CD1c-positive myeloid dendritic cell (primary cell): Measurements from ENCODE around the gene SLC34A1.

Experiments used
- DNase-seq: peaks from one replicate; pipeline ENCODE4 v3.0.0-alpha.2; 2016; ENCODE audit errors: extremely low spot score

The SLC34A1 gene

DNA sequence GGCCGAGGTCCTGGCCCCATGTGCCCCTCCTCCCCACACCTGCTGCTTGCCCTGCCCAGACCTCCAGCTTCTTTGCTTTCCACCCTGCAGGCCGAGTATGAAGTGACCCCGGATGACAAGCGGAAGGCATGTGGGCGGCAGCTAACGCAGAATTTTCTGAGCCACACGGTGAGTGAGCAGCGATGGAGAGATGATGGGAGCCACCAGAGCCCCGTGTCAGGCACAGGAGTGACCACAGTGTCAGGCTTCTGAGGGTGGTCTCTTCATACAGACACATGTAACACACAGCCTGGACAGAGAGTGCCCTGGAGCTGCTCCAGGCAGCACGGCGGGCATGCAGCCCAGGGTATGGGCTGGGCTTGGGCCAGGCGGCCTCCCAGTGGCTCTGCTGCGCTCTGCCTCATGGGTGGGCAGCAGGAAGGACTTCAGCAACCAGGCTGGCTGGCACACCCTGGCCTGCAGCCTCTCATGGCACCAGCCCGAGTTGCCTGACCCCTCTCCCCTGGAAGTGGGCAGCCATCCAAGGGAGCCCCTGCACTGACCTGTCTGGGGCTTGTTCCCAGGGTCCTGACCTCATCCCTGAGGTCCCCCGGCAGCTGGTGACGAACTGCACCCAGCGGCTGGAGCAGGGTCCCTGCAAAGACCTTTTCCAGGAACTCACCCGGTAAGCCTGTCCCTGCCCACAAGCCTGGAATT lies 48.1 kb downstream of the SLC34A1 start:
- no peak for DNase-seq

DNA sequence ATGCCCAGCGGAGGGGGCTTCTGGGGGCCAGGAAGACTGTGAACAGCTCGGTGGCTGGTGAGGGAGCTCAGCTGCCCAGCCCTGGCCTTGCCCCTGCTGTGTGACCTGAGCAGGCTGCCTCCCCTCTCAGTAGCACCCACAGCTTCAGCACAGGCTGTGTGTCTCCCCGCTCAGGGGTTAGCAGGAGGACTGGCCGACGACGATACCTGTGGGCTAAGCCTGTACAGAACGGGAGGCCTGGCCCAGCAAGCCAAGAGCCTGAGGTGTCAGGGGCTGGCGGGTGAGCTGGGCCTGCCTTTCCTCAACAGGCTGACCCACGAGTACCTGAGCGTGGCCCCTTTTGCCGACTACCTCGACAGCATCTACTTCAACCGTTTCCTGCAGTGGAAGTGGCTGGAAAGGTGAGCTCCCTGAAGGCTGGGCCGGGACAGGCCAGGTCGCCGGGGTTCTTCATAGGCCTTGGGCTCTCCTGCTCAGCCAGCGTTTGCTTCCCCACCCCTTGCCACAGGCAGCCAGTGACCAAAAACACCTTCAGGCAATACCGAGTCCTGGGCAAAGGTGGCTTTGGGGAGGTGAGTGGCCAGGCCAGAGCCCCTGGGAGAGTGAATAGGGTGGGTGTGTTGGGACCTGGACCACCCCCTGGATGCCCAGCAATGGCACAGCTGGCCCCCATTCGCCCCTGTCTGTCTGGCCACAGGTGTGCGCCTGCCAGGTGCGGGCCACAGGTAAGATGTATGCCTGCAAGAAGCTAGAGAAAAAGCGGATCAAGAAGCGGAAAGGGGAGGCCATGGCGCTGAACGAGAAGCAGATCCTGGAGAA lies 48.8 kb downstream of the SLC34A1 start:
- no peak for DNase-seq

DNA sequence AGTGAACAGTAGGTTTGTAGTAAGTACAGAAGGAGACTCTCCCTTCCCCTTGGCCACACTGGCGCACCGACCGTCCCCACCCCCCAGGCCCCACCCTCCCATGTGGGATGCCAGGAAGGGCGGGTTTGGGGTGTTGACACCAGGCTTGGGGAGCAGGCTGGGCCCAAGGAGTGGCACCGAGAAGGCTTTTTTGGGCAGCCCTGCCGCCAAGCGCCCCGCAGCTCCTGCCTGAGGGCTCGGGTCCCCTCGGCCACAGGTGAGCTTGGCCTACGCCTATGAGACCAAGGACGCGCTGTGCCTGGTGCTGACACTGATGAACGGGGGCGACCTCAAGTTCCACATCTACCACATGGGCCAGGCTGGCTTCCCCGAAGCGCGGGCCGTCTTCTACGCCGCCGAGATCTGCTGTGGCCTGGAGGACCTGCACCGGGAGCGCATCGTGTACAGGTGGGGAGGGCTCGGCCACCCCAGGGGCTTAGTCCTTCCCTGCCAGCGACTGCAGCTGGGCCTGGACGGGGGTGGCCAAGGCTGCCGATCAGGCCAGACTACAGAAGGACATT lies 49.5 kb downstream of the SLC34A1 start:
- DNase-seq, result no peak

DNA sequence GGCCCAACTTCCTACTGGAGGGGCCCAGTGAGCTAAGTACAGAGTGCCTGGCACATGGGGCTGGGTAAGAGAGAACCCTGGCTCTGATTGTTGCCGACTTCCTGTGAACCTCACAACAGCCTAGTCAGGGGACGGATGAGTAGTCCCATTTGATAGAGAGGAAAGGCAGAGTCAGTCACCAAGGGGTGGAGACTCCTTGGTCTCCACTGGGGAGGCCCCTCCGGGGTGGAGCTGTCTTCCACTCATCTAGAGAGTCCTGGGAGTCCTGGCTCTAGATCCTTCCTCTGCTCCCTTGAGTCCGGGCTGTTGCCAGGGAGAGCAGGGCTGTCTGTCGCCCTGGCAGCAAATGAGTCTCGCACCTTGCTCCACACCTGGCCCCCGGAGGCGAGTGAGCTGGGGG lies 50.2 kb downstream of the SLC34A1 start:
- no peak for DNase-seq

DNA sequence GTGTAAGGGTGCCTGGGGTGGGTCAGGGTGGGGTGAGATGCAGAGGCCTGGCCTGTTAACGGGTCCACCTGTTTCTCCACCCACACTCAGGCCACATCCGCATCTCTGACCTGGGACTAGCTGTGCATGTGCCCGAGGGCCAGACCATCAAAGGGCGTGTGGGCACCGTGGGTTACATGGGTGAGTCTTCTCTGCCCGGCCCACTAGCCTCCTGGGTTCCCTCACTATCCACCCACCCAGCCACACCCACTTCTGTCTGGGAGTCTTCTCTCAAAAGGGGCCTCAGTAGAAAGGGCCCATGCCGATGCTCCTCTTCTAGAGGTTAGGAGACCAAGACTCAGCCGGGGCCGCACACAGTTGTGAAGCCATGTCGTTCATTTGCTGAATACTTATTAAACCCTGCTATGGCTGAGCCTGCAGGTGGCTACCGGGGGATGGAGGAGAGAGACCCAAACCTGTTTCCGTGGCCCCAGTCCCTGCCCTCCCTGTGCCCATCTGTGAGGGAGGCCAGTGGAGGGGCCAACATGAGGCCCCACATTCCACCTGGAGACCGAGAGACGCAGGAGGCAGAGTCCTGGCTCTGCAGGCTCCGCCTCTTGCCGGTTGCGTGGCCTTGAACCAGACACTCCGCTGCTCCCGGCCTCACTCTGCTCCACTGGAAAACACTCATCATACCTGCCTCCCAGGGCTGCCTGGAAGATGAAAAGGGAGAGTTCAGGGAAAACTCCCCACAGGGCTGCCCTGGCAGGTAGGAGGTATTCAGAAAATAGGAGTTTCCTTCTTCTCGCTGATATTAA lies 50.9 kb downstream of the SLC34A1 start:
- DNase-seq, result no peak

DNA sequence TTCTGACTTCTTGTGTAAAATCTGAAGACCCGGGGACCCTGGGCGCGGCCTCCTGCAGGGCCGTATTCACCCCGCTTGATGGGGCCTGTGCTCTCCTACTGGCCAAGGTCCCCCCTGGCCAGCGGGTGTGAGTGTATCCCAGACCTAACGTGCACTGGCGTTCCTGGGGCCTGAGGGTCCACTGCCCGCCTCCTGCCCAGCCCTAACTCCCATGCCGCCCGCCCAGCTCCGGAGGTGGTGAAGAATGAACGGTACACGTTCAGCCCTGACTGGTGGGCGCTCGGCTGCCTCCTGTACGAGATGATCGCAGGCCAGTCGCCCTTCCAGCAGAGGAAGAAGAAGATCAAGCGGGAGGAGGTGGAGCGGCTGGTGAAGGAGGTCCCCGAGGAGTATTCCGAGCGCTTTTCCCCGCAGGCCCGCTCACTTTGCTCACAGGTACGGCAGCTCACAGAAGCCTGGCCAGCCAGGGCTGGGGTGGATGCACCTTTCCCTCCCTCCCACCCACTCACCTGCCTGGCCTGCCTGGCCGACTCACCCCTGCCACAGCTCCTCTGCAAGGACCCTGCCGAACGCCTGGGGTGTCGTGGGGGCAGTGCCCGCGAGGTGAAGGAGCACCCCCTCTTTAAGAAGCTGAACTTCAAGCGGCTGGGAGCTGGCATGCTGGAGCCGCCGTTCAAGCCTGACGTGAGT lies 51.8 kb downstream of the SLC34A1 start:
- DNase-seq, result no peak

DNA sequence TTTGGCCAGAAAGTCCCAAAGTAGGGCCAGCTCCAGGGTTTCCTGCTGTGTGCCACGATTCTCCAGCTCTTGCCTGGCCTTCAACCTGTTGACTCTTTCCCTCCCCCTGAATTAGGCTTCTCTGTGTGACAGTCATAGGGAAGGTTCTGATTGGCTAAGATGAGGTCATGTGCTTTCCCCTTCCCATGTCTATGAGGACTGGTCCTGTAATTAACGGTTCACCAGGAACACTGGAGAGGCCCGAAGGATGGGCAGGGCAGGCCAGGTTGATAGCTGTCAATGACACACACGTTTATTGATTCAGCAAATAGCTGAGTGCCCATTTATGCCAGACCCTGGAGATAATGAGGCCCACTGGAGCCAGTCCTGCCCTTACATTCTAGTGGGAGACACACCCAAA lies 53.4 kb downstream of the SLC34A1 start:
- DNase-seq, result no peak

DNA sequence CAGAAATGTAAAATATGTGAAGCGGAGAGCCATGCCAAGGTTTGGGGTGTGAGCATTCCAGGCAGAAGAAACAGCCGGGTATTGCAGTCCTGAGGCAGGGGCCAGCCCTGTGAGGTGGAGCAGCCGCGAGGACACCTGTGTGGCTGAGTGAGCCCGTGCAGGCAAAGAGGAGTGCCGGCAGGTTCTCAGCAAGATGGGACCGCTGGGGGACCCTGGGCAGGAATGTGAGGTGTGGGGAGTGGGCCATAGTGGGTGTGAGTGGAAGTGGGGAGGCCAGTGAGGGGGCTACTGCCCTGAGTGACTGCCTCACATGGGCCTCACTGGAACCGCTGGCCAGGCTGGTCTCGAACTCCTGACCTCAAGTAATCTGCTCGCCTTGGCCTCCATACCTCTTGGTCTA lies 54.2 kb downstream of the SLC34A1 start:
- no peak for DNase-seq

DNA sequence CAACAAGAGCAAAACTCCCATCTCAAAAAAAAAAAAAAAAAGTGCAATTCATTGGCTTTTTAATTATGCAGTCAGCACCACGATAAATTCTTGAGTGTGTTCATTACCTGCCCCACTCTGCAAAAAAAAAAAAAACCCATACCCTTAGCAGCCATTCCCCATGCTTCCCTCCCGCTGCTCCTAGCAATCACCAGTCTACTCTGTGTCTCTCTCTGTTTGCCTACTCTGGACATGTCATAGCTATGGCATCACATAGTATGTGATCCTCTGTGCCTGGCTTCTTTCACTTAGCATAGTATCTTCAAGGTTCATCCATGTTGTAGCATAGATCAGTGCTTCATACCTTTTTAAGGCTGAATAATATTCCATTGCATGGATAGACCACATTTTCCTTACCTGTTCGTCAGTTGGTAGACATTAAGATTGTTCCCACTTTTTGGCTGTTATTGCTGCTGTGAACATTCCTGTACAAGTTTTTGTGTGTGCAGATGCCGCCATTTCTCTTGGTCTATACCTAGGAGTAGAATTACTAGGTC lies 55.4 kb downstream of the SLC34A1 start:
- DNase-seq, result no peak

DNA sequence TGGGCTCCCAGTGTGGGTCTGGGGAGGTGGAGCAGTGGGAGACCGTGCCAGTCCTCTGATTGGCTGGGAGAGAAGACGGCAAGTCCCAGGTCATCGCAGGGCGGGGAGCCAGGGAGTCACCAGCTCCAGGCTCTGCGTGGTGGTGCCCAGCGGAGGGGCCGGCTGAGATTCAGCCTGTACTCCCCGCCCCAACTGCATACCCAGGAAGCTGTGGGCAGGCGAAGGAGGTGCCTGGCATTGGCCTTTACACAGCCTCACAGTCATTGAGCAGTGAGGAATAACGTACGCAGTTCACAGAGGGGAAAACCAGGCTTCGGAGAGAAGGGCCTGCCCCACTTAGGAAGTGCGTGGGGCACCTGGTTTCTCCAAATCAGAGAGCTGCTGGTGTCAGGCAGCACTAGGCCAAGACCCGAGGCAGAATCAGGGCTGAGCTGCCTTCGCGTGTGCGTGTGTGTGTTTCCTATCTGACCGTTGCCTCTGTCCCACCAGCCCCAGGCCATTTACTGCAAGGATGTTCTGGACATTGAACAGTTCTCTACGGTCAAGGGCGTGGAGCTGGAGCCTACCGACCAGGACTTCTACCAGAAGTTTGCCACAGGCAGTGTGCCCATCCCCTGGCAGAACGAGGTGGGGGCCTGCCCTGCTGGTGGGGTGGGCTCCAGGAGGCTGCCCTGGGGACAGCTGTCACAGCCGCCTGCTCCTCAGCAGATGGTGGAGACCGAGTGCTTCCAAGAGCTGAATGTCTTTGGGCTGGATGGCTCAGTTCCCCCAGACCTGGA lies 56.2 kb downstream of the SLC34A1 start:
- DNase-seq, result no peak

DNA sequence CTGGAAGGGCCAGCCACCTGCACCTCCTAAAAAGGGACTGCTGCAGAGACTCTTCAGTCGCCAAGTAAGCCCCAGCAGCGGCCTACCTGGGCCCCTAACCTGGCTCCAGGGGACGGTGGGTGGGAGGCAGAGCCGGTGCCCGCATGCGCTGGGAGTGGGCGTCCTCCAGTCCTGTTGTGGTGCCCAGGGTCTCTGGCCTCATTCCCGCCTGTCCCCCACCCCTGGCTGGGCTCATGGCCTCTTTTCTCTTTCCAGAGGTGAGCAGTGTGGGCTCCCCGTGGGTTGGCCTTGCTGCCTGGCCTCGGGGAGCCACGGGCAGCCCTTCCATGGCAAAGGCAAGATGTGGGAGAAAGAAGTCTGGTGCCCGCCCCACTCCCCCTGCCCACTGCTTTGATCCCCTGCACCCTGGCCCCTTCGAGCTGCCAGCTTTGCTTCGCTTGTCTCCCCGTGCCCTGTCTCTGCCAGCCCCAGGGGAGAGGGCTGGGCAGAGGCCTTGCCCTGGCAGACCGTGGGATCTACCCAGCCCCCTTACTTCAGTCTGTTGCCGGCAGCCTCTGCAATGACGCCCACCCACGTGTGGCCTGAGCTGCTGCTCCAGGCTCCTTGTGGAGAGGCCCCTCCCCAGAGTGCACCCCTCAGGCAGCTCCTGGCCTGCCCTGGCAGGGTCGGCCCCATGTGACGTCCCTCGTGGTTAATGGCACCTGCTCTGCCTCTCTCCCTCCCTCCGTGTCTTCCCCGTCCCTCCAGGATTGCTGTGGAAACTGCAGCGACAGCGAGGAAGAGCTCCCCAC lies 57.0 kb downstream of the SLC34A1 start:
- no peak for DNase-seq

DNA sequence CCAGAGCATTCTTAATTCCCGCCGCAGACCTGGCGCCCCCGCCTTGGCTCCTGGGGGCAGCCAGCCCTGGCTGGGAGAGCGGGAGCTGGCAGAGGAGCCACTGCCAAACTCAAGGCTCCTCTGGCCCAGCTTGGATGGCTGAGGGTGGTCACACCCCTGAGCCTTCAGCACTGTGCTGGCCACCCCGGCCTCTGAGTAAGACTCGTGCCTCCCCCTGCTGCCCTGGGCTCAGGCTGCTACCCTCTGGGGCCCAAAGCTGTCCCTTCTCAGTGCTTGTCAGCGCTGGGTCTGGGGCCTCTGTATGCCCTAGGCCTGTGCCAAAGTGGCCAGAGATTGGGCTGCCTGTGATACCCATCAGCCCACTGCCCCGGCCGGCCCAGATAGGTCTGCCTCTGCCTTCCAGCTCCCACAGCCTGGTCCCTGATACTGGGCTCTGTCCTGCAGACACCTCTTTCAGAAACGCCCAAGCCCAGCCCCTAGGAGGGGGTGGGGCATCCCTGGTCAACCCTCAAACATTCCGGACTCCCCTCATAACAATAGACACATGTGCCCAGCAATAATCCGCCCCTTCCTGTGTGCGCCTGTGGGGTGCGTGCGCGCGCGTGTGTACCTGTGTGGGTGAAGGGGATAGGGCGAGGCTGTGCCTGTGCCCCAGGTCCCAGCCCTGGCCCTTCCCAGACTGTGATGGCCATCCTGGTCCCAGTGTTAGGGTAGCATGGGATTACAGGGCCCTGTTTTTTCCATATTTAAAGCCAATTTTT lies 58.0 kb downstream of the SLC34A1 start:
- DNase-seq, result no peak

DNA sequence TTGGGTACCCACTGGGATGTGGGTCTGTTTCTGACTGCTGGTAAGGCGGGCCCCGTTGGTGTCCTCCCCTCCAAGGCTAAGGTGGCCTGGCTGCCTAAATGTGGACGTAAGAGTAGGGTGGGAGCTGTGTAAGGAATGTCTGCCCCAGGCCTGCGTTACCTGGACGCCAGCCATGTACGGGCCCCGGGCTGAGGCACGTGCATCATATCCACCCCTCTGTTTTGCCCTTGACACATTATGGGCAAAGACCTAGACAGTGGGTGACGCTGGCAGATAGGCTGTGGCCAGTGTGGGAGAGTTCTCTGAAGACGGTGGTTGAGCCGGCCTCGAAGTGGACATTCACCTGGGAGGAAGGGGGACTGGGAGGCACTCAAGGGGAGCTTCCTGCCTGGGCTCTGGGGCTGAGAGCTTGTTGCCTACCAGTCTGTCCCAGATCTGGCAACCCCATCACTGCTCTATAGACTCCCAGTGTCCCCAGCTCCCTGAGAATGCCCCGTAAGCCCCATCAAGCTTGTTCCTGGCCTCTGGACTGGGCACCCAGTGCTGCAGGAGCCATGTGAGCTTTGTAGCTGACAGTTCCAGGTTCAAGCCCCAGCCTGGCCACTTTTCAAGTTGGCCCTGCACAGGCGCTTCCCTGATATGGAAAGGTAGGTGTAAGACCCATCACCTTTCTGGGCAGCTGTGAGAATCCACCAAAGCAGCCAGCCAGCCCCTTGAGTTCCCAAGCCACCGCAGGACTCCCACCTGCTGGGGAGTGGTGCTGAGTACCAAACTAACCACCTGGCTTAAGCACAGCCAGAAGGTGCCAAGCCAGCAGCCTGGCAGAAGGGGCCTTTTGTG lies 59.1 kb downstream of the SLC34A1 start:
- no peak for DNase-seq

DNA sequence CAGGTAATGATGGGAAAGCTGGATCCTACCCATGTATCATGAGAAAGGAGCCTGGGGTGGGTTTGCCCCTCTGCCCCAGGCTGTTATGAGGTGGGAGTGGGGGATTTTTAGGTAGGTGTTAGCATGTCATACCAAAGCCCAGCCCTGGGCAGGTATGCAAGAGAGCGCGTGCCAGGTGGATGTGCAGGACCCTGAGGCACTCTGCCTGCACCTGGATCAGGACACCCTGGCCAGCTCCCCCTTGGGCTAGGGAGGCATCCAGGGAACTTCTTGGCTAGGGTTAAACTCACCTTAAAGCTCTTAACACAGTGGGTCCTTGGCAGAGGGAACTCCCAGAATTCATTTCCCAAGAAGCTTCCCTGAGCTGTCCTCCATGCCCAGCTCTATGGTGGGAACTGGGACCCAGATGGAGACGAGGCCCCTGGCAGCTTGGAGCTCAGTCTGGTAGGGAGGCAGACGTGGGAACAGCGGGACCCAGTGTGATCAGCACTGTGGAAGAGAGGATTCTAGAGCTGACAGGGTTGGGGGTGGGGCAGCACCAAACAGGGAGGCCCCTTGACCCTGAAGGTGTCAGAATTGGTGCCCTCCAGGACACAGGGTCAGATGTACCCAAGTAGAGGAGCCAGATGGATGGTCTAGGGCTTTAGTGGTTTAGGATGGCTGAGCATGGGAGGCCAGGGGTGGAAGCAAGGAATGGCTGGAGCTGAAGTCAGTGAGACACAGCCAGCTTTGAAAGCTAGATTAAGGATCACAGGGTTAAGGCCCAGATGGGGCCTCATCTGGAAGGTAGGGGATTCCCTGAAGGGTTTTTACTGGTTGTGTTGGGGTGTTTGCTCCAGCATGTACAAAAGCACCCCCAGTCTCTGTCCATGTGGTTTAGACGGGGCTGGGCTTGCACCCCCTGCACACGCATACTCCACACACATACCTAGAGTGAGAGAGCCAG lies 60.1 kb downstream of the SLC34A1 start:
- no peak for DNase-seq

DNA sequence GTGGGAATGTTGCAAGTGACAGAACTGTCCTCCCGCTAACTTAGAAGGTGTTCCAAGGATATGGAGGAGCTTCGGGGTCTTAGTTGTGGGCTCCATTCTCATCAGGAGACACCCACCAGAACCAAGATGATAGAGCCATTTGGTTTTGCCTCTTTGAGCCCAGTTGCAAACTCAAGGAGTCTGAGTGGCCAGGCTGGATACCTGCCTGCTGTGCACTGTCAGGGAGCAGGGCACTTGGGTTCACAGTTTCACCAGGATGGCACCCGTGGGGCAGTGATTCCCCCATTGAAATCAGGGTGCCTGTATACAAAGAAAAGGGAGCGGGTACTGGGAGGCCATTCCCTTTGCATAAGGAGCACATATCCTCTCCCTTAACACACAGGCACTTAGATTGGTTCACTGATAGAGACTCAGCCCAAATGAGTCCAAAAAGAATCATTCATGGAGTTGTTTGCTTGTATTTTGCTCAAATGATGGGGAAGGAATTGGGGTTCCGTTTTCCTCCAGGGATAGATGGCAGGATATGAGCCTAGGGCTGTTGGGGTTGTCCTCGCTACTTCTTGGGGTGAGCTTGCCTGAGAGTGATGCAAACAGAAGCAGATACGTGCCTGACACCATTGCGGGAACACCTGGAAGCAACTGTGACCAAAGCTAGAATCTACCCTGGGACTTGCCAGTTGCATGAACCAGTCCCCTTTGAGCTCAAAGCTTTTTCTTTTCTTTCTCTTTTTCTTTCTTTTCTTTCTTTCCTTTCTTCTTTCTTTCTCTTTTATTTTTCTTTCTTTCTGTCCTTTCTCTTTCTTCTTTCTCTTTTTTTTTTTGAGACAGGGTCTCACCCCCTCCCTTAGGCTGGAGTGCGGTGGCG lies 61.0 kb downstream of the SLC34A1 start:
- DNase-seq, result no peak

DNA sequence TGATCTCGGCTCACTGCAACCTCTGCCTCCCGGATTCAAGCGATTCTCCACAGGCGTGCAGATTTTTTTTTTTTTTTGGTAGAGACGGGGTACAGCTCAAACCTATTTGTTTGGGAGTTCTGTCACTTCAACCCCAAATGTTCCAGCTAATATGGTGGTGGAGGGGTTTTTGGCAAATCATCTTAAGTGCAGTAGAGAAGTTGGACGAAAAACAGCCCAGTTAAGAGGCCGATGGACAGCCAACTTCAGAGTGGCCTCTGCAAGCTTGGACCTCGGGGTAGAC lies 61.6 kb downstream of the SLC34A1 start:
- no peak for DNase-seq
